Neural progenitor cell (in vitro differentiated cells): ENCODE data around the gene NHSL1.

Experiments used
- EZH2 ChIP-seq: fragments of 200-600 bp; sonication (generic); IDR thresholded peaks from 2 replicates; pipeline ENCODE4 v1.6.1; 2017; ENCODE audit warnings: antibody characterized with exemption, mild to moderate bottlenecking, moderate library complexity
- TF ChIP-seq, protein P1 (sequence below): fragments of 200-600 bp; sonication (generic); IDR thresholded peaks from 2 replicates; pipeline ENCODE4 v1.5.1; 2017; ENCODE audit warnings: antibody characterized with exemption, mild to moderate bottlenecking

DNA sequence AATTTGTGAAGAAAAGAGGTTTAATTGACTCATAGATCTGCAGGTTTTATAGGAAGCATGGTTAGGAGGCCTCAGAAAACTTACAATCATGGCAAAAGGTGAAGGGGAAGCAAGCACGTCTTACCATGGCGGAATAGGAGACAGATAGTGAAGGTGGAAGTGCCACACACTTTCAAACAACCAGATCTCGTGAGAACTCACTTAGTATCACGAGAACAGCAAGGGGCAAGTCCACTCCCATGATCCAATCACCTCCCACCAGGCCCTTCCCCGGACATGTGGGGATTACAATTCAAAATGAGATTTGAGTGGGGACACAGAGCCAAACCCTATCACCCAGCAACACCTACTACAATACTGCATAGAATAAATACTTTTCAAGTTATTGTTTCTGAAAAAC lies 102.6 kb downstream of the NHSL1 start:
- TF ChIP-seq, protein P1, sequence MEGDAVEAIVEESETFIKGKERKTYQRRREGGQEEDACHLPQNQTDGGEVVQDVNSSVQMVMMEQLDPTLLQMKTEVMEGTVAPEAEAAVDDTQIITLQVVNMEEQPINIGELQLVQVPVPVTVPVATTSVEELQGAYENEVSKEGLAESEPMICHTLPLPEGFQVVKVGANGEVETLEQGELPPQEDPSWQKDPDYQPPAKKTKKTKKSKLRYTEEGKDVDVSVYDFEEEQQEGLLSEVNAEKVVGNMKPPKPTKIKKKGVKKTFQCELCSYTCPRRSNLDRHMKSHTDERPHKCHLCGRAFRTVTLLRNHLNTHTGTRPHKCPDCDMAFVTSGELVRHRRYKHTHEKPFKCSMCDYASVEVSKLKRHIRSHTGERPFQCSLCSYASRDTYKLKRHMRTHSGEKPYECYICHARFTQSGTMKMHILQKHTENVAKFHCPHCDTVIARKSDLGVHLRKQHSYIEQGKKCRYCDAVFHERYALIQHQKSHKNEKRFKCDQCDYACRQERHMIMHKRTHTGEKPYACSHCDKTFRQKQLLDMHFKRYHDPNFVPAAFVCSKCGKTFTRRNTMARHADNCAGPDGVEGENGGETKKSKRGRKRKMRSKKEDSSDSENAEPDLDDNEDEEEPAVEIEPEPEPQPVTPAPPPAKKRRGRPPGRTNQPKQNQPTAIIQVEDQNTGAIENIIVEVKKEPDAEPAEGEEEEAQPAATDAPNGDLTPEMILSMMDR = no peak
- TF ChIP-seq EZH2 = no peak
